GM12864 (cell line): Measurements from ENCODE around the gene USO1.
"Not testable (repeated sequence)": the region's sequence is repeated elsewhere in the genome, so short reads cannot be mapped to it uniquely, and the experiment has no call there.

Source experiments
- DNase-seq: peaks from one replicate; pipeline ENCODE4 v3.0.0-alpha.2; 2011; ENCODE audit warnings: low read depth
- H3K4me3 ChIP-seq: 2 replicates; pipeline ENCODE4 v1.5.1; 2011; ENCODE audit warnings: mild to moderate bottlenecking, low read depth, low read length, control low read depth
- CTCF ChIP-seq: IDR thresholded peaks from 2 replicates; pipeline ENCODE4 v1.5.1; 2011; ENCODE audit warnings: low read depth, mild to moderate bottlenecking, moderate library complexity, low read length, control low read depth, inconsistent platforms; ENCODE audit errors: missing control alignments

USO1 gene

GRCh38 chr4:75722417-75722816 is 2.0 kb upstream of the USO1 start:
- TF ChIP-seq CTCF: no peak
- DNase-seq: no peak
- H3K4me3 ChIP-seq: no peak overlapping the region

GRCh38 chr4:75723163-75724065 is 963 bp upstream of the USO1 start:
- TF ChIP-seq CTCF: no peak
- peak overlapping the region; percentile 56 for H3K4me3 ChIP-seq
- no peak for DNase-seq

- H3K4me3 ChIP-seq: peak overlapping the region; percentile 91
- TF ChIP-seq CTCF: no peak
- DNase-seq: peak; percentile 64
These were observed 719 bp downstream of the USO1 start for GRCh38 chr4:75724867-75725724.

GRCh38 chr4:75725942-75726538 is 1.7 kb downstream of the USO1 start:
- H3K4me3 ChIP-seq: peak overlapping the region; percentile 91
- DNase-seq: not testable (repeated sequence)

GRCh38 chr4:75726577-75726976 is 2.2 kb downstream of the USO1 start:
- no peak for TF ChIP-seq CTCF

GRCh38 chr4:75727073-75727472 is 2.7 kb downstream of the USO1 start:
- DNase-seq: no peak
- TF ChIP-seq CTCF: no peak
- peak overlapping the region; percentile 16; the same call in 1 of the 2 replicates for H3K4me3 ChIP-seq

More at GRCh38 chr4:75726577-75726976, 2.2 kb downstream of the USO1 start:
- H3K4me3 ChIP-seq: peak overlapping the region; percentile 12
- DNase-seq: no peak

- TF ChIP-seq CTCF: no peak
- DNase-seq: no peak
- no peak overlapping the region for H3K4me3 ChIP-seq
These were observed 5.5 kb downstream of the USO1 start for GRCh38 chr4:75729836-75730235.
